Ishikawa (cell line): Measurements from ENCODE around the gene SCAMP3.

Experiments
- CREB1 ChIP-seq: IDR thresholded peaks from 2 replicates; pipeline ENCODE4 v1.6.1; 2012; ENCODE audit warnings: low read depth
- EP300 ChIP-seq: IDR thresholded peaks from 2 replicates; pipeline ENCODE4 v1.6.1; 2012; ENCODE audit warnings: borderline replicate concordance
- FOXM1 ChIP-seq: IDR thresholded peaks from 2 replicates; pipeline ENCODE4 v1.6.1; 2012; ENCODE audit warnings: low read depth, borderline replicate concordance
- MAX ChIP-seq: IDR thresholded peaks from 2 replicates; pipeline ENCODE4 v1.6.1; 2012
- RAD21 ChIP-seq: IDR thresholded peaks from 2 replicates; pipeline ENCODE4 v1.6.1; 2012; ENCODE audit warnings: low read depth
- TCF12 ChIP-seq: IDR thresholded peaks from 2 replicates; pipeline ENCODE4 v1.6.1; 2012; ENCODE audit warnings: low read depth
- TEAD4 ChIP-seq: IDR thresholded peaks from 2 replicates; pipeline ENCODE4 v1.6.1; 2012
- YY1 ChIP-seq: IDR thresholded peaks from 2 replicates; pipeline ENCODE4 v1.6.1; 2012; ENCODE audit warnings: low read depth
- ZBTB7A ChIP-seq: IDR thresholded peaks from 2 replicates; pipeline ENCODE4 v1.6.1; 2012; ENCODE audit warnings: low read depth
- TF ChIP-seq, protein P1 (sequence below): IDR thresholded peaks from 2 replicates; pipeline ENCODE4 v1.6.1; 2012; ENCODE audit warnings: low read depth, mild to moderate bottlenecking
- TF ChIP-seq, protein P2 (sequence below): IDR thresholded peaks from 2 replicates; pipeline ENCODE4 v1.6.1; 2012

Gene SCAMP3

GRCh38 chr1:155207806-155208540, 54.2 kb downstream of the SCAMP3 start, which contains the start of gene THBS3:
Gene THBS3, minus strand, starts transcription at chr1:155207897. Its CDS starts 21 bp downstream, at chr1:155207876.
- no peak for TF ChIP-seq TEAD4
- TF ChIP-seq RAD21, result no peak
- TF ChIP-seq YY1, result no peak
- no peak for TF ChIP-seq CREB1
- no peak for TF ChIP-seq EP300
- no peak for TF ChIP-seq MAX
- TF ChIP-seq, protein P1, sequence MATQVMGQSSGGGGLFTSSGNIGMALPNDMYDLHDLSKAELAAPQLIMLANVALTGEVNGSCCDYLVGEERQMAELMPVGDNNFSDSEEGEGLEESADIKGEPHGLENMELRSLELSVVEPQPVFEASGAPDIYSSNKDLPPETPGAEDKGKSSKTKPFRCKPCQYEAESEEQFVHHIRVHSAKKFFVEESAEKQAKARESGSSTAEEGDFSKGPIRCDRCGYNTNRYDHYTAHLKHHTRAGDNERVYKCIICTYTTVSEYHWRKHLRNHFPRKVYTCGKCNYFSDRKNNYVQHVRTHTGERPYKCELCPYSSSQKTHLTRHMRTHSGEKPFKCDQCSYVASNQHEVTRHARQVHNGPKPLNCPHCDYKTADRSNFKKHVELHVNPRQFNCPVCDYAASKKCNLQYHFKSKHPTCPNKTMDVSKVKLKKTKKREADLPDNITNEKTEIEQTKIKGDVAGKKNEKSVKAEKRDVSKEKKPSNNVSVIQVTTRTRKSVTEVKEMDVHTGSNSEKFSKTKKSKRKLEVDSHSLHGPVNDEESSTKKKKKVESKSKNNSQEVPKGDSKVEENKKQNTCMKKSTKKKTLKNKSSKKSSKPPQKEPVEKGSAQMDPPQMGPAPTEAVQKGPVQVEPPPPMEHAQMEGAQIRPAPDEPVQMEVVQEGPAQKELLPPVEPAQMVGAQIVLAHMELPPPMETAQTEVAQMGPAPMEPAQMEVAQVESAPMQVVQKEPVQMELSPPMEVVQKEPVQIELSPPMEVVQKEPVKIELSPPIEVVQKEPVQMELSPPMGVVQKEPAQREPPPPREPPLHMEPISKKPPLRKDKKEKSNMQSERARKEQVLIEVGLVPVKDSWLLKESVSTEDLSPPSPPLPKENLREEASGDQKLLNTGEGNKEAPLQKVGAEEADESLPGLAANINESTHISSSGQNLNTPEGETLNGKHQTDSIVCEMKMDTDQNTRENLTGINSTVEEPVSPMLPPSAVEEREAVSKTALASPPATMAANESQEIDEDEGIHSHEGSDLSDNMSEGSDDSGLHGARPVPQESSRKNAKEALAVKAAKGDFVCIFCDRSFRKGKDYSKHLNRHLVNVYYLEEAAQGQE, result no peak
- TF ChIP-seq, protein P2, sequence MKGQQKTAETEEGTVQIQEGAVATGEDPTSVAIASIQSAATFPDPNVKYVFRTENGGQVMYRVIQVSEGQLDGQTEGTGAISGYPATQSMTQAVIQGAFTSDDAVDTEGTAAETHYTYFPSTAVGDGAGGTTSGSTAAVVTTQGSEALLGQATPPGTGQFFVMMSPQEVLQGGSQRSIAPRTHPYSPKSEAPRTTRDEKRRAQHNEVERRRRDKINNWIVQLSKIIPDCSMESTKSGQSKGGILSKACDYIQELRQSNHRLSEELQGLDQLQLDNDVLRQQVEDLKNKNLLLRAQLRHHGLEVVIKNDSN, result no peak
- no peak for TF ChIP-seq TCF12
- TF ChIP-seq FOXM1, result no peak
- no peak for TF ChIP-seq ZBTB7A

DNA sequence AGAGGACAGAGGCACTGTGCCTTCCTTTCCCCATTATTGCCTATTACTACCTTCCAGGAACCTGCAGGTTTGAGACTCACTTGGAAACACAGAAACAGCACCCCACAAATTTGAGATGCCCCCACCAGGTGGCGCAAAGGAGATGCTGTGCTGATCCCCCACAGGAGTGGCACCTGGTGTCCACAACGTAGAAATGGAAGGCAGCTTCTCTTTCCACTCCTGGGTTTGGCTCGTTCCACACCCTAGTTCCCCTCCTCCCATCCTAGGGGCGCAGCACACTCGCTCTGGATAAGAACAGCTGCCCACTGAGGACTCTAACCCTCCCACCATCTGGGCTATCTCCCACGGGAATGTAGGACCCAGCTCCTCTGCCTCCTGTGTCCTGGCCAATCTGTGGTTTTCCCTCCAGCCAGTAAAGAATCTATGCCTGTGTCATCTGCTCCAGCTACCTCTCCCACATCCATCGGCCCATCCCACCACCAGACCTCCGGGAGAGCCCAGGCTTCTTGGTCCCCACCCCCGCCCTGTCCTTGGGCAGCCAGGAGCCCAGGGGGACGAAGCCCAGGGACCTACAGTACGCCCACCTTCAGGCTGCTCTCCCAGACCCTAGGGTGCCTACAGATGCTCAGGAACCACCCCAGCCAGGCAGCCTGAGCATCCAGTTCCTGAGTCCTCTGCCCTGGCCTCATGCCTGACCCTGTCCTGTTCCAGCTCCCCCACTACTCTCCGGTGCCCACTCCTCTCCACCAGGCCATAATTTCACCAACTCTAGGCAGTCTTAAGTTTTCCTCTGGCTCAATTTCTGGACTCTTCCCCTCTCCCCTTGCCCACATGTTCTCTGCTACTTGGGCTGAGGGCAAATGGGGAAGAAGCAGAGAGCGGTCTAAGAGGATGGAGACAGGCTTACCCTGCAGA, 55.0 kb downstream of the SCAMP3 start:
- TF ChIP-seq, protein P1, result no peak
- 0 out of 2 replicates have a peak, but pooled peaks have one; percentile 24 for TF ChIP-seq YY1
- peak; percentile 75 for TF ChIP-seq RAD21
